HepG2 (cell line): ENCODE measurements around the gene BOD1.

Experiments
- GABPA ChIP-seq, 2 experiments: IDR thresholded peaks; 2 replicates each; pipeline ENCODE4 v1.6.1; 2011 to 2016; ENCODE audit warnings: low read depth in 2 of 2, low read length in 1 of 2, missing biosample characterization in 1 of 2, missing genetic modification characterization in 1 of 2
- NCOR1 ChIP-seq: fragments of 200-600 bp; sonication (generic); IDR thresholded peaks from 2 replicates; pipeline ENCODE4 v1.7.0; 2017; ENCODE audit warnings: antibody characterized with exemption, low read length, borderline replicate concordance
- SYNCRIP ChIP-seq: fragments of 200-400 bp; formaldehyde crosslinking; IDR thresholded peaks from 2 replicates; pipeline ENCODE4 v1.6.1; 2018; ENCODE audit warnings: mild to moderate bottlenecking, low read depth, low read length; ENCODE audit not compliant: insufficient read depth
- TAF15 ChIP-seq: fragments of 200-400 bp; formaldehyde crosslinking; IDR thresholded peaks from one replicate; pipeline ENCODE4 v1.6.1; 2018; ENCODE audit warnings: mild to moderate bottlenecking, low read depth, low read length; ENCODE audit not compliant: poor library complexity, severe bottlenecking
- THYN1 ChIP-seq: sonication (generic); formaldehyde crosslinking; IDR thresholded peaks from 2 replicates; pipeline ENCODE4 v1.8.1; 2023; ENCODE audit warnings: low read depth, mild to moderate bottlenecking, moderate library complexity, missing genetic modification reagents, borderline replicate concordance
- ZNF879 ChIP-seq: sonication (generic); formaldehyde crosslinking; IDR thresholded peaks from 2 replicates; pipeline ENCODE4 v1.8.1; 2023; ENCODE audit warnings: missing genetic modification reagents
- TF ChIP-seq, protein P1 (sequence below): sonication (generic); formaldehyde crosslinking; IDR thresholded peaks from 2 replicates; pipeline ENCODE4 v1.5.0; 2020; ENCODE audit warnings: mild to moderate bottlenecking, missing genetic modification reagents

DNA sequence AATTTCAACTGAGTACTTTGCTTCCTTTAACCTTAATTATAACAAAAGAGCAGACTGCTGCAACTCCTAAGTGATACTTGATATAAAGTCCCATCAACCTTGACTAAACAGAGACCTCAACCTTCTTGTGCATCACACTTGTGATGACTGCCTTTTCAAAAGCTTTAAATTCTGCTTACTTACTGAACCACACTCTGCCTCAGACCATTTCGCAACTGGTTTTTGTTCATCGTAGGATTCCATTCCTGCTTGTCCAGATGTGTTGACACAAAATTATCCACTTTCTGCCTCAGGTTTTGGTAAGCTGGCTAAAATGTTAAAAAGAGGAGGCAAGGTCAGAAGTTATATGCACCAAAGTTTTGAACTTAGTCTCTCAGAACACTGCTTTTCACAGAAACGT lies 3.5 kb downstream of the BOD1 start:
- TF ChIP-seq TAF15 (no peak), NCOR1 (no peak), ZNF879 (CRISPR knock-in tag) (no peak), SYNCRIP (no peak), THYN1 (CRISPR knock-in tag) (no peak), GABPA (IDR thresholded peaks at IDR 0.05; ENCODE audit: low read depth, low read length) (no peak), GABPA (CRISPR knock-in tag; IDR thresholded peaks at IDR 0.05; ENCODE audit: low read depth) (no peak)
- TF ChIP-seq, protein P1, sequence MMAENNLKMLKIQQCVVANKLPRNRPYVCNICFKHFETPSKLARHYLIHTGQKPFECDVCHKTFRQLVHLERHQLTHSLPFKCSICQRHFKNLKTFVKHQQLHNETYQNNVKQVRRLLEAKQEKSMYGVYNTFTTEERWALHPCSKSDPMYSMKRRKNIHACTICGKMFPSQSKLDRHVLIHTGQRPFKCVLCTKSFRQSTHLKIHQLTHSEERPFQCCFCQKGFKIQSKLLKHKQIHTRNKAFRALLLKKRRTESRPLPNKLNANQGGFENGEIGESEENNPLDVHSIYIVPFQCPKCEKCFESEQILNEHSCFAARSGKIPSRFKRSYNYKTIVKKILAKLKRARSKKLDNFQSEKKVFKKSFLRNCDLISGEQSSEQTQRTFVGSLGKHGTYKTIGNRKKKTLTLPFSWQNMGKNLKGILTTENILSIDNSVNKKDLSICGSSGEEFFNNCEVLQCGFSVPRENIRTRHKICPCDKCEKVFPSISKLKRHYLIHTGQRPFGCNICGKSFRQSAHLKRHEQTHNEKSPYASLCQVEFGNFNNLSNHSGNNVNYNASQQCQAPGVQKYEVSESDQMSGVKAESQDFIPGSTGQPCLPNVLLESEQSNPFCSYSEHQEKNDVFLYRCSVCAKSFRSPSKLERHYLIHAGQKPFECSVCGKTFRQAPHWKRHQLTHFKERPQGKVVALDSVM (CRISPR knock-in tag): no peak
